ENCODE measurements around the gene MYO1D. TPM values are rescaled to one million over a fixed set of nuclear protein-coding genes. Genes with fewer than 3 reads are reported as not detected.

The MYO1D gene
- total and polyA plus RNA-seq, 9 donors, result 20.9 to 62.2 (median 53.8) TPM

GRCh38 chr17:32445074-32445415, 431.9 kb downstream of the MYO1D start:
- H3K36me3 ChIP-seq, result no peaks in the 10 kb centered on the region
- TF ChIP-seq CTCF (IDR thresholded peaks at IDR 0.05) (no peak), POLR2A (IDR thresholded peaks at IDR 0.05) (no peak), EP300 (IDR thresholded peaks at IDR 0.05) (no peak)
- peak overlapping the region in 1 of 2 donors; percentile 51 for H3K27ac ChIP-seq
- intact Hi-C loops (cut with DNase I), result no loop called here
- no peaks in the 10 kb centered on the region for H3K9me3 ChIP-seq
- no peaks in the 10 kb centered on the region for H3K4me1 ChIP-seq (ENCODE audit: insufficient read depth)
- WGBS, 3 donors, result 0 to 1% (median 0%) methylated on average over 14 of the region's 14 CpGs
- peak overlapping the region; percentile 96 for H3K4me3 ChIP-seq
- H3K27me3 ChIP-seq, result no peaks in the 10 kb centered on the region
- DNase-seq, result peak in 1 of 5 donors; percentile 26

- intact Hi-C loops (cut with DNase I), result no loop called here
- Histone ChIP-seq H3K36me3 (no peaks in the 10 kb centered on the region), H3K27me3 (no peaks in the 10 kb centered on the region), H3K9me3 (no peaks in the 10 kb centered on the region), H3K4me3 (peak within 1 kb of the TSS; percentile 96), H3K27ac (peak within 1 kb of the TSS; percentile 51 to 59), H3K4me1 (ENCODE audit: insufficient read depth) (no peaks in the 10 kb centered on the region)
- DNase-seq, result peak; percentile 98 to 99 (median 99)
- 0% methylated on average over 51 to 74 of the region's 74 CpGs for WGBS, 3 donors
- TF ChIP-seq EP300 (IDR thresholded peaks at IDR 0.05) (no peak), CTCF (IDR thresholded peaks at IDR 0.05) (peak; percentile 79 to 83 (median 81)), POLR2A (IDR thresholded peaks at IDR 0.05) (peak; percentile 68)
These were observed 432.4 kb downstream of the MYO1D start, which contains the start of gene PSMD11 for GRCh38 chr17:32444301-32445073. Gene PSMD11, plus strand, starts transcription at chr17:32444510. Its CDS starts 14 bp downstream, at chr17:32444524.

DNA sequence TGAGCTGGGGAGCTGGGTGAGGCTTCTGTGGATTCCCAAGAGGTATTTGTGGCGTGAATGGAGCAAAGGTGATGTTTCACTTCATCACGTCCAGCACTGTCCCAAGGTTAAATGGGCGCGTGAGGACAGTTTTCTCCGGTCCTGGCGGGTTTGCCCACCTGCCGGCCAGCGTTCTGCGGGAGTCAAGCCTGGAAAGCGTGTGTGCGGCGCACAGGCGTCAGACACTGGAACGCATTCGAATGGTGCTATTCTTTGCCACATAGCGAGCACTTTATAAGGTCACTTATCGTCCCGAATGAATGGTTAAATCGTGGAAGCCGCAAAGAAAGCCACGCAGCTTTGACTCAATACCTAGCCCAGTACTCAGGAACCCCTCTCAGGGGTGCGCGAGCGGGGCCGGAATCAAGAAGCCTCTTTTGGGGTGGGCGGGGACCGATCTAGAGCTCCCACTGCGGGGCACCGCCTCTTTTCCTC, 433.1 kb downstream of the MYO1D start:
- no peak for TF ChIP-seq EP300 (IDR thresholded peaks at IDR 0.05)
- no peak for TF ChIP-seq CTCF (IDR thresholded peaks at IDR 0.05)
- TF ChIP-seq POLR2A (IDR thresholded peaks at IDR 0.05), result no peak
- intact Hi-C loops (cut with DNase I), result no loop called here
- Histone ChIP-seq H3K4me3 (peak overlapping the region; percentile 96), H3K27me3 (no peaks in the 10 kb centered on the region), H3K27ac (peak overlapping the region in 1 of 2 donors; percentile 7), H3K9me3 (no peaks in the 10 kb centered on the region), H3K4me1 (ENCODE audit: insufficient read depth) (no peaks in the 10 kb centered on the region), H3K36me3 (no peaks in the 10 kb centered on the region)
- 6 to 10% (median 8%) methylated on average over 29 of the region's 29 CpGs for WGBS, 3 donors
- DNase-seq, result no peak

Small RNAs within 50 kb of the gene (small RNA-seq; reads per million reads assigned to genes)
- gene RF00019, result not detected

Other genes with a start within 250 kb of the MYO1D start
- 100 to 1,000 TPM; 112 to 399 (median 157) TPM for gene TMEM98, start 51.0 kb upstream of the MYO1D start, total RNA-seq
- 100 to 1,000 TPM; 123 to 248 TPM for gene TMEM98, start 51.0 kb upstream of the MYO1D start, polyA plus RNA-seq
- gene SPACA3, start 114.7 kb upstream of the MYO1D start, total RNA-seq, result not detected
- gene SPACA3, start 114.7 kb upstream of the MYO1D start, polyA plus RNA-seq, result not detected